ENCODE data around the gene SLC25A3. TPM values are rescaled to one million over a fixed set of nuclear protein-coding genes. Genes with fewer than 3 reads are reported as not detected.
"Not testable (repeated sequence)": the region's sequence is repeated elsewhere in the genome, so short reads cannot be mapped to it uniquely, and the experiment has no call there.

The SLC25A3 gene
- total RNA-seq, 4 donors from 2014 or later: 224 to 690 (median 542) TPM

GRCh38 chr12:98635657-98636323 lies 42.3 kb downstream of the SLC25A3 start:
- in situ Hi-C loops (cut with MboI; ENCODE audit: low pct_ligation_motif_present in 1 of 4, low pct_unique_long_range_greater_than_20kb in 1 of 4, low sequenced_read_pairs in 3 of 4): no loop called here
- H3K27ac ChIP-seq: no peak overlapping the region
- no peaks in the 10 kb centered on the region for H3K27me3 ChIP-seq
- intact Hi-C loops (cut with DNase I; ENCODE audit: low total_unique reads): no loop called here
- H3K4me1 ChIP-seq: no peaks in the 10 kb centered on the region
- H3K9me3 ChIP-seq: no peaks in the 10 kb centered on the region
- no peak for DNase-seq
- H3K4me3 ChIP-seq: no peak overlapping the region
- H3K36me3 ChIP-seq: no peaks in the 10 kb centered on the region
- TF ChIP-seq POLR2AphosphoS5 (IDR thresholded peaks at IDR 0.05) (no peak), POLR2A (IDR thresholded peaks at IDR 0.05) (no peak), CTCF (IDR thresholded peaks at IDR 0.05) (no peak), EP300 (IDR thresholded peaks at IDR 0.05; ENCODE audit: low read depth) (no peak)
- 67 to 76% methylated on average over 4 of the region's 4 CpGs for WGBS, 2 donors (ENCODE audit: low coverage in 1 of 2)

- no peak for DNase-seq
- H3K4me1 ChIP-seq: no peaks in the 10 kb centered on the region
- H3K36me3 ChIP-seq: no peaks in the 10 kb centered on the region
- intact Hi-C loops (cut with DNase I; ENCODE audit: low total_unique reads): no loop called here
- H3K9me3 ChIP-seq: no peaks in the 10 kb centered on the region
- no peak overlapping the region for H3K4me3 ChIP-seq
- in situ Hi-C loops (cut with MboI; ENCODE audit: low pct_ligation_motif_present in 1 of 4, low pct_unique_long_range_greater_than_20kb in 1 of 4, low sequenced_read_pairs in 3 of 4): no loop called here
- TF ChIP-seq POLR2AphosphoS5 (IDR thresholded peaks at IDR 0.05) (no peak), EP300 (IDR thresholded peaks at IDR 0.05; ENCODE audit: low read depth) (no peak), CTCF (IDR thresholded peaks at IDR 0.05) (no peak), POLR2A (IDR thresholded peaks at IDR 0.05) (no peak)
- 72 to 82% methylated on average over 2 of the region's 2 CpGs for WGBS, 2 donors (ENCODE audit: low coverage in 1 of 2)
- H3K27ac ChIP-seq: no peak overlapping the region
- no peaks in the 10 kb centered on the region for H3K27me3 ChIP-seq
Observed at GRCh38 chr12:98637068-98637467, 43.6 kb downstream of the SLC25A3 start.

GRCh38 chr12:98638009-98638408 lies 44.5 kb downstream of the SLC25A3 start:
- in situ Hi-C loops (cut with MboI; ENCODE audit: low pct_ligation_motif_present in 1 of 4, low pct_unique_long_range_greater_than_20kb in 1 of 4, low sequenced_read_pairs in 3 of 4): no loop called here
- TF ChIP-seq POLR2AphosphoS5 (IDR thresholded peaks at IDR 0.05) (no peak), EP300 (IDR thresholded peaks at IDR 0.05; ENCODE audit: low read depth) (no peak), CTCF (IDR thresholded peaks at IDR 0.05) (no peak), POLR2A (IDR thresholded peaks at IDR 0.05) (no peak)
- Histone ChIP-seq H3K9me3 (no peaks in the 10 kb centered on the region), H3K4me1 (peaks cover 0 to 3% (median 0%) of the 10 kb centered on the region in 4 donors), H3K4me3 (no peak overlapping the region), H3K27ac (no peak overlapping the region), H3K27me3 (no peaks in the 10 kb centered on the region), H3K36me3 (no peaks in the 10 kb centered on the region)
- no peak for DNase-seq
- intact Hi-C loops (cut with DNase I; ENCODE audit: low total_unique reads): no loop called here
- 97 to 100% methylated on average over 2 of the region's 2 CpGs for WGBS, 2 donors (ENCODE audit: low coverage in 1 of 2)

GRCh38 chr12:98639491-98639890 lies 46.0 kb downstream of the SLC25A3 start:
- H3K4me3 ChIP-seq: no peak overlapping the region
- no peak for DNase-seq
- H3K4me1 ChIP-seq: peaks cover 0 to 14% (median 5%) of the 10 kb centered on the region in 4 donors
- intact Hi-C loops (cut with DNase I; ENCODE audit: low total_unique reads) (no loop called here), in situ Hi-C loops (cut with MboI; ENCODE audit: low pct_ligation_motif_present in 1 of 4, low pct_unique_long_range_greater_than_20kb in 1 of 4, low sequenced_read_pairs in 3 of 4) (no loop called here)
- H3K9me3 ChIP-seq: no peaks in the 10 kb centered on the region
- TF ChIP-seq POLR2A (IDR thresholded peaks at IDR 0.05) (no peak), POLR2AphosphoS5 (IDR thresholded peaks at IDR 0.05) (no peak), CTCF (IDR thresholded peaks at IDR 0.05) (no peak), EP300 (IDR thresholded peaks at IDR 0.05; ENCODE audit: low read depth) (no peak)
- H3K27ac ChIP-seq: no peak overlapping the region
- H3K27me3 ChIP-seq: no peaks in the 10 kb centered on the region
- WGBS, 2 donors (ENCODE audit: low coverage in 1 of 2): 90 to 95% methylated on average over 3 of the region's 3 CpGs
- no peaks in the 10 kb centered on the region for H3K36me3 ChIP-seq

GRCh38 chr12:98642801-98643200 lies 49.3 kb downstream of the SLC25A3 start:
- WGBS, 2 donors (ENCODE audit: low coverage in 1 of 2): 87 to 88% methylated on average over 3 to 5 of the region's 5 CpGs
- H3K4me3 ChIP-seq, H3K27me3 ChIP-seq, DNase-seq, H3K27ac ChIP-seq, H3K9me3 ChIP-seq, H3K36me3 ChIP-seq: not testable (repeated sequence)
- H3K4me1 ChIP-seq: peaks cover 0 to 29% (median 9%) of the 10 kb centered on the region in 4 donors
- intact Hi-C loops (cut with DNase I; ENCODE audit: low total_unique reads) (loop anchor here (10.0 kb wide), 1 partner anchor 48 kb away; the partner anchor contains the start of gene SLC25A3), in situ Hi-C loops (cut with MboI; ENCODE audit: low pct_ligation_motif_present in 1 of 4, low pct_unique_long_range_greater_than_20kb in 1 of 4, low sequenced_read_pairs in 3 of 4) (loop anchor here in 1 of 4 donors (10.0 kb wide), 1 partner anchor 48 kb away; the partner anchor contains the start of gene SLC25A3)
